Peyer's patch (tissue), 4 donors: ENCODE measurements around the gene DAO.

Experiments
- CTCF ChIP-seq, 6 experiments: fragments of 450-650 bp in 4 of 6; fragments of 200-600 bp in 2 of 6; sonication (generic) in 1 of 6; IDR thresholded peaks; one replicate each; pipeline ENCODE4 v1.5.1; 2017 to 2019; ENCODE audit warnings: antibody characterized with exemption in 6 of 6, mild to moderate bottlenecking in 3 of 6, moderate library complexity in 1 of 6
- POLR2A ChIP-seq, 2 donors: fragments of 450-650 bp; IDR thresholded peaks; one replicate each; pipeline ENCODE4 v1.5.1; 2017; ENCODE audit warnings: antibody characterized with exemption in 2 of 2, mild to moderate bottlenecking in 2 of 2, moderate library complexity in 2 of 2

GRCh38 chr12:108915632-108916133 lies 35.8 kb downstream of the DAO start:
- no peak for TF ChIP-seq CTCF (IDR thresholded peaks at IDR 0.05)
- no peak for TF ChIP-seq POLR2A (IDR thresholded peaks at IDR 0.05)
